HCT116 (cell line): ENCODE results near the gene ATG9A.
A peak's percentile ranks its signal among the peaks of the same experiment; 100 is the strongest.

Source experiments
- POLR2AphosphoS5 ChIP-seq: IDR thresholded peaks from 2 replicates; pipeline ENCODE4 v1.6.1; 2011; ENCODE audit warnings: mild to moderate bottlenecking, low read depth, low read length, moderate library complexity
- SIN3A ChIP-seq: IDR thresholded peaks from 2 replicates; pipeline ENCODE4 v1.6.1; 2012; ENCODE audit warnings: low read depth
- ZFX ChIP-seq: fragments of 450-650 bp; IDR thresholded peaks from 2 replicates; pipeline ENCODE4 v1.6.1; 2017
- ZNF274 ChIP-seq: fragments of 200-500 bp; sonication (Bioruptor generic); IDR thresholded peaks from 2 replicates; pipeline ENCODE4 v1.6.1; 2014; ENCODE audit warnings: mild to moderate bottlenecking, low read depth, low read length, inconsistent platforms
- TF ChIP-seq, protein P1 (sequence below), 3 experiments: fragments of 200-600 bp in 1 of 3; sonication (generic) in 1 of 3; IDR thresholded peaks in 2 of 3; conservative IDR thresholded peaks in 1 of 3; 2 replicates each; pipeline ENCODE4 v1.5.1; 2012 to 2017; ENCODE audit warnings: low read depth in 2 of 3, low read length in 2 of 3, antibody characterized with exemption in 1 of 3, borderline replicate concordance in 1 of 3, control low read depth in 1 of 3, mild to moderate bottlenecking in 1 of 3, mixed read lengths in 1 of 3, mixed run types in 1 of 3, moderate library complexity in 1 of 3; ENCODE audit not compliant: insufficient read depth in 1 of 3

DNA sequence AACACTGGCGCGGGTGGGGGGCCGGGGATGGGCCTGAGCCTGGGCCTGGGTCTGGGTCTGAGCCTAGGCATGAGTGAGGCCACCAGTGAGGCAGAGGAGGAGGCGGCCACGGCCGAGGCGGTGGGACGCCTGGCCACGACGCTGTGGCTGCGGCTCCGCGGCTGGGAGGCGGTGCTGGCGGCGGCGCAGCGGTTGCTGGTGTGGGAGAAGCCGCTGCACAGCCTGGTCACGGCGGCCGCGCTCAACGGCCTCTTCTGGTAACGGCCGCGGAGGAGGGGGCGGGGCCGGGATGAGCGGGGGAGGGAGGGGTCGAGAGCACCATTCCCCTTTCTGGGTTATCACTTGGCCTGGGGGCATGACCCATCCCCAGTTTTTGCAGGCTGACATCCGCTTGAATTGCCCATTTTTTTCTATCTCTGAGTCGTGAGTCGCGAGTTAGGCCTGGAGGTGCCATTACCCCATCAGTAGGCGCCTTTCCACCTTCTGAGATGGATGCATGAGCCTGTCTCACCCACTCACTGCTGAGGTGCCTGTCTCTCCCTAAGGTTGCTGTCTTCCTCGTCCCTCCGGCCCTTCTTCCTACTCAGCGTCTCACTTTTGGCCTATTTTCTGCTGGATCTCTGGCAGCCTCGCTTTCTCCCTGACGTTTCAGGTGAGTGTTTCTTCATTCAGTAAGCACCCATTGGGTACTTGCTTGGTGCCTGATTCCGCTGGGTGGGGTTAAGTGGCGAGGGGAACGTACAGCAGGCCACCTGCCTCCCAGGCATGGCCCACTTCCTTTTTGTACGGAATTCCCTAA is 50.9 kb downstream of the ATG9A start:
- no peak for TF ChIP-seq POLR2AphosphoS5
- TF ChIP-seq, protein P1, sequence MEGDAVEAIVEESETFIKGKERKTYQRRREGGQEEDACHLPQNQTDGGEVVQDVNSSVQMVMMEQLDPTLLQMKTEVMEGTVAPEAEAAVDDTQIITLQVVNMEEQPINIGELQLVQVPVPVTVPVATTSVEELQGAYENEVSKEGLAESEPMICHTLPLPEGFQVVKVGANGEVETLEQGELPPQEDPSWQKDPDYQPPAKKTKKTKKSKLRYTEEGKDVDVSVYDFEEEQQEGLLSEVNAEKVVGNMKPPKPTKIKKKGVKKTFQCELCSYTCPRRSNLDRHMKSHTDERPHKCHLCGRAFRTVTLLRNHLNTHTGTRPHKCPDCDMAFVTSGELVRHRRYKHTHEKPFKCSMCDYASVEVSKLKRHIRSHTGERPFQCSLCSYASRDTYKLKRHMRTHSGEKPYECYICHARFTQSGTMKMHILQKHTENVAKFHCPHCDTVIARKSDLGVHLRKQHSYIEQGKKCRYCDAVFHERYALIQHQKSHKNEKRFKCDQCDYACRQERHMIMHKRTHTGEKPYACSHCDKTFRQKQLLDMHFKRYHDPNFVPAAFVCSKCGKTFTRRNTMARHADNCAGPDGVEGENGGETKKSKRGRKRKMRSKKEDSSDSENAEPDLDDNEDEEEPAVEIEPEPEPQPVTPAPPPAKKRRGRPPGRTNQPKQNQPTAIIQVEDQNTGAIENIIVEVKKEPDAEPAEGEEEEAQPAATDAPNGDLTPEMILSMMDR (IDR thresholded peaks at IDR 0.05 in 2 of 3, conservative IDR thresholded peaks at IDR 0.05 in 1 of 3; ENCODE audit: borderline replicate concordance in 1 of 3, insufficient read depth in 1 of 3, low read depth in 2 of 3, low read length in 2 of 3): no peak
- TF ChIP-seq ZNF274: no peak
- TF ChIP-seq SIN3A: no peak
- peak; percentile 66 for TF ChIP-seq ZFX
